HL-60 (cell line): Measurements from ENCODE around the gene CBX4.

ENCODE experiments used
- DNase-seq, 2 experiments: peaks; one replicate each; pipeline ENCODE4 v3.0.0-alpha.2; 2010 to 2020; ENCODE audit warnings: low read depth in 1 of 2, low spot score in 1 of 2
- H3K27ac ChIP-seq: fragments of 250-450 bp; sonication (Bioruptor Pico); replicated peaks from 2 replicates; pipeline ENCODE4 v1.5.1; 2020; ENCODE audit warnings: mild to moderate bottlenecking, moderate library complexity
- H3K27me3 ChIP-seq: fragments of 250-450 bp; sonication (Bioruptor Pico); 2 replicates; pipeline ENCODE4 v1.5.1; 2021; ENCODE audit warnings: mild to moderate bottlenecking, moderate library complexity; ENCODE audit not compliant: insufficient read depth, poor library complexity, severe bottlenecking
- H3K4me3 ChIP-seq: replicated peaks from 2 replicates; pipeline ENCODE4 v1.5.1; 2011; ENCODE audit warnings: mild to moderate bottlenecking, control low read depth, low read length; ENCODE audit not compliant: insufficient read depth
- GABPA ChIP-seq: IDR thresholded peaks from 2 replicates; pipeline ENCODE4 v1.6.1; 2012; ENCODE audit warnings: low read depth
- POLR2AphosphoS5 ChIP-seq: IDR thresholded peaks from 2 replicates; pipeline ENCODE4 v1.6.1; 2012; ENCODE audit warnings: low read depth
- REST ChIP-seq: IDR thresholded peaks from 2 replicates; pipeline ENCODE4 v1.6.1; 2012; ENCODE audit warnings: low read depth; ENCODE audit not compliant: insufficient replicate concordance
- SPI1 ChIP-seq: IDR thresholded peaks from 2 replicates; pipeline ENCODE4 v1.6.1; 2012; ENCODE audit warnings: low read depth, mild to moderate bottlenecking, borderline replicate concordance
- TF ChIP-seq, protein P1 (sequence below): IDR thresholded peaks from one replicate; pipeline ENCODE4 v1.5.1; 2011; ENCODE audit warnings: low read length, control low read depth, inconsistent platforms; ENCODE audit not compliant: insufficient read depth

CBX4 gene

DNA sequence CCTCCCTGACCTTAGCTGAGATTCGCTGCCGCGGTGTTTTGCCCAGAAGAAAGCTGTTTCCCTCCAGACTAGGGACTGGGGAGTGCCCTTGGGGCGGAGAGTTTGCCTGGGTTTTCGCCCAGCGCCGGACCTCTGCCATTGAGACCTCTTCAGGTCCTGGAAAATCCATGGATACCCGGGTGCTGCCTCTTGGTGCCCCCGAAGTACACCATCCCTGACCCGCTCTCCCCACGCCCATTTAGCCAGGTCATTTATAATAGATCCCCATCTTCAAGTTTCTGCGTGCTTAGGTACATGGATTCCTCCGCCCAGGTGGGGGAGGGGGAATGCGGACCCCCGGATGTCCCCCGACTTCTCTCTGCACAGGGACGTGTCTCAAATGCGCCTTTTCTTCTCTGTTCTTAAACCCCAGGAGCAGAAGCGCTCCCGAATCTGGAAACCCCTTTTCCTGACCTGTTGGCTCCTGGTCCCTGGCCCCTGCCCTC, 27.3 kb downstream of the CBX4 start:
- Histone ChIP-seq H3K27ac (no peak overlapping the region), H3K27me3 (peaks cover 79% of the 10 kb centered on the region), H3K4me3 (no peak overlapping the region)
- TF ChIP-seq SPI1 (no peak), GABPA (no peak), POLR2AphosphoS5 (no peak), REST (no peak)
- TF ChIP-seq, protein P1, sequence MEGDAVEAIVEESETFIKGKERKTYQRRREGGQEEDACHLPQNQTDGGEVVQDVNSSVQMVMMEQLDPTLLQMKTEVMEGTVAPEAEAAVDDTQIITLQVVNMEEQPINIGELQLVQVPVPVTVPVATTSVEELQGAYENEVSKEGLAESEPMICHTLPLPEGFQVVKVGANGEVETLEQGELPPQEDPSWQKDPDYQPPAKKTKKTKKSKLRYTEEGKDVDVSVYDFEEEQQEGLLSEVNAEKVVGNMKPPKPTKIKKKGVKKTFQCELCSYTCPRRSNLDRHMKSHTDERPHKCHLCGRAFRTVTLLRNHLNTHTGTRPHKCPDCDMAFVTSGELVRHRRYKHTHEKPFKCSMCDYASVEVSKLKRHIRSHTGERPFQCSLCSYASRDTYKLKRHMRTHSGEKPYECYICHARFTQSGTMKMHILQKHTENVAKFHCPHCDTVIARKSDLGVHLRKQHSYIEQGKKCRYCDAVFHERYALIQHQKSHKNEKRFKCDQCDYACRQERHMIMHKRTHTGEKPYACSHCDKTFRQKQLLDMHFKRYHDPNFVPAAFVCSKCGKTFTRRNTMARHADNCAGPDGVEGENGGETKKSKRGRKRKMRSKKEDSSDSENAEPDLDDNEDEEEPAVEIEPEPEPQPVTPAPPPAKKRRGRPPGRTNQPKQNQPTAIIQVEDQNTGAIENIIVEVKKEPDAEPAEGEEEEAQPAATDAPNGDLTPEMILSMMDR: no peak
- no peak for DNase-seq

- TF ChIP-seq, protein P1: peak; percentile 26
- TF ChIP-seq SPI1 (no peak), POLR2AphosphoS5 (no peak)
- H3K27ac ChIP-seq: no peak overlapping the region
- H3K27me3 ChIP-seq: peaks cover 78% of the 10 kb centered on the region
- peak in 1 of 2 experiments; percentile 52 for DNase-seq
- H3K4me3 ChIP-seq: no peak overlapping the region
Observed at GRCh38 chr17:79811011-79811867, 28.0 kb downstream of the CBX4 start.

DNA sequence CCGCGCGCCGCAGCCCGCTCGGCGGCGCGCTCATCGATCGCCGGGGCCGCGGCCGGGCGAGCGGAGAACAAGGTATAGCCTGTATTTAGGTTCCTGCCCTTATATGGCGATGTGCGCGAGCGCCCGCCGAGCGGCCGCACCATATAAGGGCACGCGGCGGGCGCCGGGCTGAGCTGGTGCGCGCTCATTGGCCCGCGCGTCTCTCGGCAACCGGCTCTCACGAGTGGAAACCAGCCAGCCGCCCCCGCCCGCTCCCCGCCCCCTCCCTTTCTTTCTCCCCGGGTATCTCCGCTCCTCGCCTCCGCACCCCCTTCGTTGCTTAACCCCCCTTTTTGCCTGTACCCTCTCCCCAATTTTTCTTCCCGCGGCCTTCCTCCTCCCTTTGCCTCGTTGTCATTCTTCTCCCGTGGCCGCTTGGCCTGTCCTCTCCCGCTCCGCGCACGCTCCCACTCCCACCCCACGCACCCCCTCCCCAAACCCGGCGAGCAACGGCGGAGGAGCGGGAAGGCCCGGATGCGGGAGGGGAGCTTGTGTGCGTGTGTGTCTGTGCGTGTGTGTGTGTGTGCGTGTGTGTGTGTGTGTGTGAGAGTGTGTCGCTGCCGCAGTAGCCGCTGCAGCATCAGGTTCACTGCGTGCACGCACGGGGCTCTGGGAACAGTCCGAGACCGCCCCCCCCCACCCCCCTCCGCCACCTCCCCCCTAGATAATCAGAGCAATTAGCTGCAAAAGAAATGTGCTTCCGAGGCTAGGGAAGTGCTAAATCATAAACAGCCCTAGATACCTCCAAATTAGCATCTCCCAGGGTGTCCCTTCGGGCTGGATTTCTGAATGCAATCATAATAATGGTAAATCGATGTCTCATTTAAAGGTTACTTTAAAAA, 28.9 kb downstream of the CBX4 start:
- DNase-seq: peak; percentile 57 to 60
- Histone ChIP-seq H3K4me3 (peak overlapping the region; percentile 19), H3K27me3 (peaks cover 74% of the 10 kb centered on the region), H3K27ac (no peak overlapping the region)
- TF ChIP-seq SPI1 (no peak), GABPA (no peak), POLR2AphosphoS5 (no peak), REST (no peak)
- TF ChIP-seq, protein P1: no peak
